PC-9 (cell line): Measurements from ENCODE around the gene ATRN. TPM values are rescaled to one million over a fixed set of nuclear protein-coding genes. Genes with fewer than 3 reads are reported as not detected.

Experiments
- BruUV-seq: library from RNA; stranded (reverse); fragments of 400-500 nt; replicated peaks from 2 replicates; lab custom pipeline; 2021; lab: Mats Ljungman, UMichigan
- CTCF ChIA-PET: fragments of 300-600 bp; sonication (Branson Sonifier 250); formaldehyde crosslinking; loops from one replicate; lab custom pipeline; 2022; ENCODE audit warnings: antibody characterized with exemption; lab: Charles Lee
- POLR2A ChIA-PET: fragments of 300-600 bp; sonication (Branson Sonifier 250); formaldehyde crosslinking; loops from one replicate; lab custom pipeline; 2022; ENCODE audit warnings: antibody characterized with exemption; ENCODE audit not compliant: unreplicated experiment; lab: Charles Lee
- DNase-seq, 2 experiments: peaks; one replicate each; pipeline versions ENCODE4 v3.0.0 to v3.0.0-alpha.2; 2015 to 2022; ENCODE audit warnings: mixed read lengths in 1 of 2
- H2AFZ ChIP-seq: fragments of 200-600 bp; sonication (generic); 2 replicates; pipeline ENCODE4 v1.8.1; 2017; ENCODE audit warnings: antibody characterized with exemption
- H3F3A ChIP-seq: fragments of 200-600 bp; sonication (generic); 2 replicates; pipeline ENCODE4 v1.8.1; 2017; ENCODE audit warnings: antibody characterized with exemption, mild to moderate bottlenecking, low read depth; ENCODE audit not compliant: insufficient read depth
- H3K27ac ChIP-seq: fragments of 200-600 bp; sonication (generic); 2 replicates; pipeline ENCODE4 v1.6.1; 2016; ENCODE audit warnings: mixed run types
- H3K27me3 ChIP-seq: fragments of 200-600 bp; sonication (generic); 2 replicates; pipeline ENCODE4 v1.6.1; 2016; ENCODE audit warnings: low read depth, mixed run types; ENCODE audit not compliant: insufficient read depth
- H3K36me3 ChIP-seq: fragments of 200-600 bp; sonication (generic); 2 replicates; pipeline ENCODE4 v1.6.1; 2016; ENCODE audit warnings: low read depth, mixed run types
- H3K4me1 ChIP-seq: fragments of 200-600 bp; sonication (generic); replicated peaks from 2 replicates; pipeline ENCODE4 v1.6.1; 2016; ENCODE audit warnings: mixed run types; ENCODE audit not compliant: insufficient read depth
- H3K4me2 ChIP-seq: fragments of 200-600 bp; sonication (generic); 2 replicates; pipeline ENCODE4 v1.6.1; 2017; ENCODE audit warnings: mixed run types
- H3K4me3 ChIP-seq: fragments of 200-600 bp; sonication (generic); 2 replicates; pipeline ENCODE4 v1.6.1; 2016; ENCODE audit warnings: mixed run types
- H3K79me2 ChIP-seq: fragments of 200-600 bp; sonication (generic); 2 replicates; pipeline ENCODE4 v1.6.1; 2017; ENCODE audit warnings: low read depth, mixed run types
- H3K9me2 ChIP-seq: fragments of 200-600 bp; sonication (generic); 2 replicates; pipeline ENCODE4 v1.8.1; 2017; ENCODE audit warnings: mild to moderate bottlenecking; ENCODE audit not compliant: insufficient read depth
- H3K9me3 ChIP-seq: fragments of 200-600 bp; sonication (generic); 2 replicates; pipeline ENCODE4 v1.8.1; 2016; ENCODE audit warnings: low read depth; ENCODE audit not compliant: insufficient read depth
- H4K20me1 ChIP-seq: fragments of 200-600 bp; sonication (generic); 2 replicates; pipeline ENCODE4 v1.8.1; 2017; ENCODE audit not compliant: insufficient read depth
- EZH2 ChIP-seq: fragments of 200-600 bp; sonication (generic); IDR thresholded peaks from 2 replicates; pipeline ENCODE4 v1.8.0; 2017; ENCODE audit warnings: antibody characterized with exemption, low read depth
- intact Hi-C: fragments of 100-400 bp; cut with micrococcal nuclease; formaldehyde crosslinking; loops from one replicate; pipeline ENCODE4 v1.10.0; 2022; ENCODE audit not compliant: unreplicated experiment
- total RNA-seq: library from RNA; stranded (reverse); gene quantifications from 2 replicates; pipeline ENCODE4 v1.2.3, GENCODE V29; 2021
- TF ChIP-seq, protein P1 (sequence below): fragments of 200-600 bp; sonication (generic); conservative IDR thresholded peaks from 2 replicates; pipeline ENCODE4 v1.6.1; 2017; ENCODE audit warnings: mixed run types, antibody characterized with exemption, mild to moderate bottlenecking, moderate library complexity

The ATRN gene
- total RNA-seq, 1 experiment from 2014 or later = 34.9 TPM

DNA sequence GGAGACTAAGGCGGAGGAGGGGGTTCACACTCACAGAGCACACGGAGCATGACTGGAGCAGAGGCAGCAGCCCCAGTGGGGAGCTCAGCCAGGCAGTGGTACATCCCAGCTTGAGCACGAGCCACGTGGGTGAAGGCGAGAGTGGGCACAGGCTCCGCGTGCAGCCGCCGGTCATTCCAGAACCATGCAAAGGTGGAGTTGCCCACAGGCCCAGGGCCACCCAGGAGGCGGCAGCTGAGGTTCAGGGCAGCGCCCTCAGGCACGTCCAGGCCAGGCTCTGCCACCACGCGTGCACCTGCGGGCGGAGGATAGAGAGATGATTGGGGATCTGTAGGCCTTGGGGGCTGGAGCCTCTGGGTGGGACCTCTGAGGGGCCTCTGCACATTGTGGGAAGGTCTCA, 220.5 kb downstream of the ATRN start:
- BruUV-seq = no TSS peak
- no peak for DNase-seq
- intact Hi-C loops = no loop called here
- Histone ChIP-seq H3K79me2 (no peaks in the 10 kb centered on the region), H3K9me2 (no peaks in the 10 kb centered on the region), H2AFZ (no peak overlapping the region), H4K20me1 (no peaks in the 10 kb centered on the region), H3F3A (no peaks in the 10 kb centered on the region), H3K27ac (no peak overlapping the region), H3K27me3 (peaks cover 13% of the 10 kb centered on the region; the same call in 1 of the 2 replicates), H3K4me2 (no peak overlapping the region), H3K4me1 (no peaks in the 10 kb centered on the region), H3K36me3 (no peaks in the 10 kb centered on the region), H3K9me3 (peaks cover 2% of the 10 kb centered on the region; the same call in 1 of the 2 replicates), H3K4me3 (no peak overlapping the region)
- no peak for TF ChIP-seq EZH2
- TF ChIP-seq, protein P1, sequence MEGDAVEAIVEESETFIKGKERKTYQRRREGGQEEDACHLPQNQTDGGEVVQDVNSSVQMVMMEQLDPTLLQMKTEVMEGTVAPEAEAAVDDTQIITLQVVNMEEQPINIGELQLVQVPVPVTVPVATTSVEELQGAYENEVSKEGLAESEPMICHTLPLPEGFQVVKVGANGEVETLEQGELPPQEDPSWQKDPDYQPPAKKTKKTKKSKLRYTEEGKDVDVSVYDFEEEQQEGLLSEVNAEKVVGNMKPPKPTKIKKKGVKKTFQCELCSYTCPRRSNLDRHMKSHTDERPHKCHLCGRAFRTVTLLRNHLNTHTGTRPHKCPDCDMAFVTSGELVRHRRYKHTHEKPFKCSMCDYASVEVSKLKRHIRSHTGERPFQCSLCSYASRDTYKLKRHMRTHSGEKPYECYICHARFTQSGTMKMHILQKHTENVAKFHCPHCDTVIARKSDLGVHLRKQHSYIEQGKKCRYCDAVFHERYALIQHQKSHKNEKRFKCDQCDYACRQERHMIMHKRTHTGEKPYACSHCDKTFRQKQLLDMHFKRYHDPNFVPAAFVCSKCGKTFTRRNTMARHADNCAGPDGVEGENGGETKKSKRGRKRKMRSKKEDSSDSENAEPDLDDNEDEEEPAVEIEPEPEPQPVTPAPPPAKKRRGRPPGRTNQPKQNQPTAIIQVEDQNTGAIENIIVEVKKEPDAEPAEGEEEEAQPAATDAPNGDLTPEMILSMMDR = no peak
- ChIA-PET CTCF (no interaction called here), POLR2A (no interaction called here)

DNA sequence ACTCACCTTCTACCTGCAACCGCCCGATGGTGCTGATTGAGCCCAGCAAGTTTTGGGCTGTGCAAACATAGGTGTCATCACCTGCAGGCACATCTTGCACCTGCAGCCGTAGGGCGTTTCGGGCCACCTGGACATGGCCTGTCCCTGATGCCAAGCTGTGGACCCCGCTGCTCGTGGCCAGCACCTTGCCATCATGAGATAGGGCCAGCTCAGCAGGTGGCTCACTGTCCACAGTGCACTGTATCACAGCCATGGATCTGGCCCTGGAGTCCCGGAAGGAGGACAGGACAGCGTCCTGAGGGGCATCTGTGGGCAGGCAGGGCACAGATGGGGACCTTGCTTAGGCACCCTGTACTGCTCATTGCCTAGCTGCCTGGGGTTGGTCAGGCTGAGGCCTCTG, 221.1 kb downstream of the ATRN start:
- no peaks in the 10 kb centered on the region for H4K20me1 ChIP-seq
- CTCF ChIA-PET = interaction anchor here (0.6 kb wide), 1 partner anchor 127 kb away, joined by 5 read pairs; no protein-coding TSS in a partner anchor
- no TSS peak for BruUV-seq
- no peaks in the 10 kb centered on the region for H3K4me1 ChIP-seq
- no peak overlapping the region for H3K4me3 ChIP-seq
- H3K36me3 ChIP-seq = no peaks in the 10 kb centered on the region
- DNase-seq = no peak
- no peaks in the 10 kb centered on the region for H3K9me2 ChIP-seq
- intact Hi-C loops = no loop called here
- H3K79me2 ChIP-seq = no peaks in the 10 kb centered on the region
- no peak overlapping the region for H2AFZ ChIP-seq
- peaks cover 7% of the 10 kb centered on the region; the same call in 1 of the 2 replicates for H3K27me3 ChIP-seq
- no peak overlapping the region for H3K4me2 ChIP-seq
- TF ChIP-seq, protein P1 = no peak
- POLR2A ChIA-PET = no interaction called here
- no peak overlapping the region for H3K27ac ChIP-seq
- H3K9me3 ChIP-seq = peaks cover 4% of the 10 kb centered on the region; the same call in 1 of the 2 replicates
- H3F3A ChIP-seq = no peaks in the 10 kb centered on the region

DNA sequence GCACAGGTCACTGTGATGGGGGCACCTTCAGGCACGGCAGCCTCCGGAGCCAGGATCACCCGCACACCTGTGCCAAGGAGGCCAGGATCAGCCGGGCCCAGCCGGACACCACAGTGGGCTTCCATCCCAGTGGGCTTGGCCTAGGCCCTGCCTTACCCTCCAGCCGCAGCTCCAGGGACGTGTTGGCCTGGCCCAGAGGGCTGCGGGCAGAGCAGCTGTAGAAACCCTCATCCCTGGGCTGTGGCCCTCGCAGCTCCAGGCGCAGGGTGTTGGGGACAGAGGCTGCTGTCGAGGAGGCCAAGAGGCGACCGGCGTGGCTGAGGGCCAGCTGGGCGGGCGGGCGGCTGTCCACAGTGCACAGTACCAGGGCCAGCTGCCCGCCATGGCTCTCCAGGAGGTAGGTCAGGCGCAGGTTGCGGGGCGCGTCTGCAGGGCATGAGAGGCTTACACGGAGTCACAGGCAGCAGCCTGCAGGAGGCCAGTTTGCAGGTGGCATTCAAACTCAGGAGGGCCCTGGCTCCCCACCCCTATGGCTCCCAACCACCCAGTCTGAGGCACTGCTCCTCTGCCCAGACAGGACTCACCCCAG, 222.0 kb downstream of the ATRN start:
- Histone ChIP-seq H3K79me2 (no peaks in the 10 kb centered on the region), H3K27ac (no peak overlapping the region), H3K9me3 (peaks cover 4% of the 10 kb centered on the region; the same call in 1 of the 2 replicates), H3F3A (no peaks in the 10 kb centered on the region), H3K4me2 (no peak overlapping the region), H2AFZ (no peak overlapping the region), H4K20me1 (no peaks in the 10 kb centered on the region), H3K27me3 (peaks cover 3% of the 10 kb centered on the region; the same call in 1 of the 2 replicates), H3K4me3 (no peak overlapping the region), H3K9me2 (no peaks in the 10 kb centered on the region), H3K36me3 (no peaks in the 10 kb centered on the region), H3K4me1 (no peaks in the 10 kb centered on the region)
- DNase-seq = no peak
- TF ChIP-seq, protein P1 = no peak
- TF ChIP-seq EZH2 = no peak
- POLR2A ChIA-PET = no interaction called here
- intact Hi-C loops = no loop called here
- CTCF ChIA-PET = interaction anchor here (0.6 kb wide), 1 partner anchor 126 kb away, joined by 5 read pairs; no protein-coding TSS in a partner anchor
- BruUV-seq = no TSS peak
